Stimulated activated CD4-positive, alpha-beta T cell treated with anti-CD3 and anti-CD28 coated beads, Interleukin-4, amount 100 ng/mL, for 1 hour (primary cell): ENCODE data around the gene CASP9.
A peak's percentile ranks its signal among the peaks of the same experiment; 100 is the strongest.

Experiments
- DNase-seq: peaks from one replicate; pipeline ENCODE4 v3.0.0-alpha.2; 2020

Gene CASP9

DNA sequence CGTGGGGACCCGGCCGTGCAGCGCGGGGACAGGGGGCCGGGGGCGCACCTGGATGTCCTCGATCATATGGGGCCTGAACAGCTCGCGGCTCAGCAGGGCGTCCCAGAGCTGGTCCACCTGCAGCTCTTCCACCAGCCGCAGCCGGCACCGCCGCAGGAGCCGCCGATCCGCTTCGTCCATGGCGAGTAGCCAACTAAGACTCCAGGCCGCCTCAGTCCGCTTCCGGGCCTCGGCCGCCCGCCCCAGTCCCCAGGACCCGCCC, at the start of gene CASP9:
Gene CASP9 (minus strand): TSS at position 195 of the 262 bp plus-strand sequence. CDS start 15 bp downstream, at position 180.
- no peak for DNase-seq

DNA sequence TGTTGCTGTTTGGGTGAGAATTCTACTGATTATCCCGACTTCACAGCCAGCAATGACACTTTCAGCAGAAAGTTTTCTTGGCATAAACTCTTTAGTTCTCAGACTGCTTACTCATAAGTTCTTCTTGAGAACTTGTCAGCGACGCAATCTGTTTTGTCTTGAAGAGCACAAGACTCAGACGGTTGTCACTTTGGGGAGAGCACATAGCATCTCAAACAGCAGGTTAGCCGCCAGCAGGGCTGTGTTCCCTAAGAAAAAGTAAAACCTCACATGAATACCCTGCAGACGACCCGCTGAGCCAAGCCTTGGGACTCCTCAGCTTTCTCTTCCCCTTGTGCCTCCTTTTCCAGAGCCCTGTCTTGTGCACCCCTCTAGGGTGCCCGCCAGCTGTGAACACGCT, 49.5 kb upstream of the CASP9 start:
- DNase-seq, result no peak

DNA sequence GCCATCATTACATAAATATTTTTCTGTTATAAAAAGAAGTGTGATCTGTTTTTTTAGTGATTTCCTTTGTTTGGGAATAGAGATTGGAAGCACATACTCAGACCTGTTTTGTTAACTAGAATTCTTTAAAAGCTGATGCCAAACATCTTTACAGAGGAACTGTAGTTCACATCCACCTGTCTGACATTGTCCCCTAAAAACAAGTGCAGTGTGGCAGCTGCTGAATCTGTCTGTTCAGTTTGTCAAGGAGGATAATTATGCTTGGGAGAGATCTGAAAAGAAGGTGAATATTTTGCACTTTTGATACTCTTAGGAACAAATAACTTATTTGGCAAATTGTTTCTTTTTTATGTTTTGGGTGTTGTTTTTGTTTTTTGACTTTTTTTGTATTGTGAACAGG, 47.3 kb upstream of the CASP9 start:
- no peak for DNase-seq

DNA sequence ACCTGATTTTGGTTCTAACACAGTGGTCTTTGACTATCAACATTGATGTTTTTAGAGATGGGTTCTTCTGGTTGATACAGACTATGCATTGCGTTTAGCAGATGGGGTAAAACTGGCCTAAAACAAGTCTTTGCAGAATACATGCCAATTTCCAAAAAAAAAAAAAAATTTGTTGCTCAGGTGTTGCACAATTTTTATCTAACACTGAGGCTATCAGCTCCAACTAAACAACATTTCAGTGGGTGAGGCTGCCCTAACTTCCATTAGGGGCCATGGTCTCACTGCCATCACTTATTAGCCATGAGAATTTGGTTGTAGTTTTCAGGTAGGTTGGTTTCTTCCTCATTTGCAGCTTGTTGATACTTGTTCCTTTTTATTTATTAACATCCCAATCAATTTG, 46.8 kb upstream of the CASP9 start:
- no peak for DNase-seq

DNA sequence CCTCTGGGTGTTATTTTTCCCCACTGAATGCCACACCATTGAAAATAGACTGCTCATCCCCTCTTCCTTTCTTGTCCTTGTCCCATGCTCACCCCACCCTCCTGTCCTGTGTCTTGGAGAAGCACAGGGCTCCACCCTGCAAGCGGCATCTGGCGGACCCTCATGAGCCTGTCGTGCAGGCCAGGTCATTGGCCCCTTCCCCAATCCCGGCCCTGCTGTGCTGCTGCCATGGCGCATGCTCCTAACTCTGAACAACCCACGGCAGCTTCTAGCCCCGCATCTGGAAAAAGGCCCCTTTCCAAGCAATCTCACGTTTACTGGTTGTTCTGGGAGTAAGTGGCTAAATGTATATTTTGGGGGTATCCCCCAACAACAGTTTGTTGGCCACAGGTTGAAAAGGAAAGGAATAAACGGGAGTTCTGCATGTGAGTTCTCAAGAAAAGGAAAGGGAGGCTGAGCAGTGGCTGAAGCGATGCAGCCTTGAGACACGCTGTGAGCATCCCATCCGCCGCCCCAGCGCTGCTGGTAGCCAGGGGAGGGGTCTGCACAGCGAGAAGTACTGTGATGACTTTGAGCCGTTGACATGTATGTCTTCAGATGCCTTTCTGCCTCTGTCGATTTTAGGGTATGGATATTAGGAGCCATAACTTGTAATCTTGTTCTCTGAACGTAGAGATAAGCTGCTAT, 44.5 kb upstream of the CASP9 start:
- DNase-seq, result no peak

DNA sequence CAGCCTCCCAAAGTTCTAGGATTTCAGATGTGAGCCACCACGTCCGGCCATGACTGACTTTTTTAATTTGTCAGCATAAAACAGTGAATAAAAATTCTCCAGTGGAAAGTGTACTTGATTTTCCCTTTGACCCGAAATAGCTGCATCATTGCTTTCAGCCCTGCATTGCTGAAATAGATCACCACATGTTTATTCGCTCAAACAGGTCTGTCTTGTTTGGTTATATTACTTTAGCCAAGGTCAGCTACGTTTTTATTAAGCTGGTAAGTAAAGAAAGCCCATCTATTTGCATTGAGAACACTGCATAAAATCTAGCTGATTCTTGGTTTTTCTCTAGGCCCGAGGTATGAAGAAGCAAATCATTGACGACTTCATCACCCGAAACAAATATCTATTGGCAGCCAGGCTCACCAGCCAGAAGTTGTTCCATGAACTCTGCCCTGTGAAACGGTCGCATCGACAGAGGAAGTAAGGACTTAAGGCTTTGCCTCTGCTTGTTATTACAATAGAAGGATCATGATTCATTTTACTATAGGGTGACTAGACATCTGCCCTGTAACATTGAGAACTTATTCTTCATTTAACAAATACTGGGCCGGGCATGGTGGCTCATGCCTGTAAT, 35.3 kb upstream of the CASP9 start:
- no peak for DNase-seq

DNA sequence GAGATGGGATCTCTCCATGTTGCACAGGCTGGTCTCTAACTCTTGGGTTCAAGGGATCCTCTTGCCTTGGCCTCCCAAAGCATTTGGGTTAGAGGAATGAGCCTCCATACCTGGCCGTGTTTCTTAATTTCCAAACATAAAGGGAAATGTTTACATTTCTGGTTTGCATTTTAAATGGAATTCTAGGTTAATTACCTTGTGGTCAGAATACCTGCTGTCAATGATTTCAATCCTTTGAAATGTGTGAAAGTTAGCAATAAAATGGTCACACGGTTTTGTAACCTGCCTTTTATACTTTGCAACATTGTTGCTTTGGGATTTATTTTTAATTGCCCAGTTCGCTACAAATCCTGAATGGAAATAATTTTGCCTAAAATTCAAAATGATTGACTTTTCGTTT, 34.5 kb upstream of the CASP9 start:
- no peak for DNase-seq

DNA sequence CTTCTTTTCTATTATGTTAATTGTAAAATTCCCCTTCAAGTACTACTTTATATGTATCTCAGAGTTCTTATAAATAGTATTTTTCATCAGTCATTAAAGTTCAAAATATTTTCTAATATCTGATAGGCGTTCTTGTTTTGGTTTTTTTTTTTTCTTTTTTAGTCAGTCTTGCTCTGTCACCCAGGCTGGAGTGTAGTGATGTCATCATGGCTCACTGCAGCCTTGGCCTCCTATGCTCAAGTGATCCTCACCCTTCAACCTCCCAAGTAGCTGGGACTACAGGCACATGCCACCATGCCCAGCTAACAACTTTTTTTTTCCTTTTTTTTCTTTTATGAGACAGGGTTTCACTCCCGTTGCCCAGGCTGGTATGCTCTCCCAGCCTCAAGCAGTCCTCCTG, 33.6 kb upstream of the CASP9 start:
- no peak for DNase-seq

DNA sequence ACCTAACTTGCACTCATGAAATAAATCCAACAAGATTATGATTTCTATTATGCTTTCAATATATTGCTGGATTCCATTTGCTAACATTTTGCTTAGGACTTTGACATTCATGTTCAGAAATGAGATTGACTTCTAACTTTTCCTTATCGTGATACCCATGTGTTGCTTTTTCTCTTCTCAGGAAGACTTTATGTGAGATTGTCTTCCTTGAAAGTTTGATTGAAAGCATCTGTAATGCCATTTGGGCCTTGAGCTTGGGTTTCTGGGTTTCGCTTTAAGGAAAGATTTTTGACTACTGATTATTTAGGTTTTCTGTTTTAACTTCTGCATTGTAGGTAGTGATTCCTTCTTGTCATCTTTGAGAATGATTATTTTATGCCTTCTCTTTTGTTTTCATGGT, 33.0 kb upstream of the CASP9 start:
- no peak for DNase-seq

DNA sequence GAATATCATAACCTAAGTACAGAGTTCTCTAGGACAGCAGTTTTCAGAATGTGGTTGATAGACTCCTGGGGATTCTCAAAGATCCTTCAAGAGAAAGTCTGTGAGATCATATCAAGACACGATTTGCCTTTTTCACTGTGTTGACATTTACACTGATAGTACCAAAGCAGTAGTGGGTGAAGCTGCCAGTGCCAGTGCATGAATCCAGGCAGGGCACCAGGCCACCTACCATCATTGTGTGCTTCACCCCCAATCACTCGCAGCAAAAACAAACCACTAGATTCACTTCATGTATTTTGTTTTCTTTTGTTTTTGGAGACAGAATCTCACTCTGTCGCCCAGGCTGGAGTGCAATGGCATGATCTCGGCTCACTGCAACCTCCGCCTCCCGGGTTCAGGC, 26.6 kb upstream of the CASP9 start:
- no peak for DNase-seq

DNA sequence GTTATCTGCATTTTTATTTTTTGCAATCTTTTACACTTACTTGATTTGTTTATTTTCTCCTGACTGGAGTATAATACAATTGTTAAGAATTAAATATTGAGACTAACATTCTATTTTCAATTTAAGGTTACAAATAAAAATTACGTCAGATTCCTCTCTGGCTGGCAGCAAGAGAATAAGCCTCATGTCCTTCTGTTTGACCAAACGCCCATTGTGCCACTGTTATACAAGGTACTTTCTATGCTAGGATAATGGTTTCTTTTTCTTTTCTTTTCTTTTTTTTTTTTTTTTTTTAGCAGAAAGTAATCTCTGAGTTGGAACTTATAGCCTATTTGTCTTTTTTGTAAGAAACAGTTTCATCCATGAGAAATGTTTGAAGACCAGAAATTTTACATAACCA, 22.6 kb upstream of the CASP9 start:
- no peak for DNase-seq

DNA sequence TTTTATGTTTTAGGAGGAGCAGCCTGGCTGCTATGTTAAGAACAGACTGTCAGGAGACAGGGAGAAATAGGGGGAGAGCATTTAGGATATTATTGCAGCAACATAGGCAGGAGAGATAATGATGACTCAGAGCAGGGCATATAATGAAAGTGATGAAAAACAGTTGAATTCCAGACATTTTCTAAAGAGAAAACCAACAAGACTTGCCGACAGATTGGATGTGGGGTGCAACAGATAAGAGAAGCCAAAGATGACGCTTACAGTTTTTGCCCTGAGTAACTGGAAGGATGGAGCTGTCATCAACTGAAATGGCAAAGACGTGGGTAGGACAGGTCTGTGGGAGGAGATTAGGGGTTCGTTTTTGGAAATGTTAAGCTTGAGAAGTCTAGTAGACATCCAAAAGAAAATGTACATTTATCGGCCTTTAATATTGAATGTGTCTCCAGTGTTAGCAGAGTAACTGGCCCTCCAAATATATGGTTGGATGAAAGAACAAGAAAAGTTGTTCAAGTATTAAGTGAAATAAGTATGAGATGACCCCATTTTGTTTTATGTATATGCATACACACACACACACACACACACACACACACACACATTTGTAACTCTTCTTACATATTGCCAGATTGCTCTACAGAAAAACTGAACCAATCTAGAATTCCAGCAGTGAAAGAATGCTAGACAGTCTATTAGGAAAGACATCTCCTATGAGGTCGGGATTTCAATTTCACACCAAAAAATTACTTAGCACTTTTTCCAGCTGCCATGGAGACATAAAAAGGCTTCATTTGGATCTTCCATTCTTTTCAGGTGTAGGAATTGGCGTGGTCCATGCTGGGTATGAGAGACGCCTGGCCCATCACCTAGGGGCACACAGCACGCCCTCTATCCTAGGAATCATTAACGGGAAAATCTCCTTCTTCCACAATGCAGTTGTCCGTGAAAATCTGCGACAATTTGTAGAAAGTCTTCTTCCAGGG, 19.9 kb upstream of the CASP9 start:
- DNase-seq, result no peak

DNA sequence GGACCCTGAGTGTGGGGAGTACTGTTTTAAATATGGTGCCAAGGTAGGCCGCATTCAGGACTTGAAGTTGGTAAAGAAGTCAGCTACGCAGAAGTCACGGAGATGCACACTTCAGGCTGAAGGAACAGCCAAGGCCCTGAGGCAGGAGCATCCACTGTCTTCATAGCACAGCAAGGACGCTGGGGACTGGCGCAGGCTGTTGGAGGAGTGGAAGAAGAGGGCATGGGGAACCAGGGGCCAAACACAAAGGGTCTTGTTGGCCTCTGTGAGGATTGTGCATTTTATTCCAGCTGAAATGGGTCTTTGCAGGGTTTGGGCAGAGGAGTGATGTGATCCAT, 19.2 kb upstream of the CASP9 start:
- DNase-seq, result no peak

DNA sequence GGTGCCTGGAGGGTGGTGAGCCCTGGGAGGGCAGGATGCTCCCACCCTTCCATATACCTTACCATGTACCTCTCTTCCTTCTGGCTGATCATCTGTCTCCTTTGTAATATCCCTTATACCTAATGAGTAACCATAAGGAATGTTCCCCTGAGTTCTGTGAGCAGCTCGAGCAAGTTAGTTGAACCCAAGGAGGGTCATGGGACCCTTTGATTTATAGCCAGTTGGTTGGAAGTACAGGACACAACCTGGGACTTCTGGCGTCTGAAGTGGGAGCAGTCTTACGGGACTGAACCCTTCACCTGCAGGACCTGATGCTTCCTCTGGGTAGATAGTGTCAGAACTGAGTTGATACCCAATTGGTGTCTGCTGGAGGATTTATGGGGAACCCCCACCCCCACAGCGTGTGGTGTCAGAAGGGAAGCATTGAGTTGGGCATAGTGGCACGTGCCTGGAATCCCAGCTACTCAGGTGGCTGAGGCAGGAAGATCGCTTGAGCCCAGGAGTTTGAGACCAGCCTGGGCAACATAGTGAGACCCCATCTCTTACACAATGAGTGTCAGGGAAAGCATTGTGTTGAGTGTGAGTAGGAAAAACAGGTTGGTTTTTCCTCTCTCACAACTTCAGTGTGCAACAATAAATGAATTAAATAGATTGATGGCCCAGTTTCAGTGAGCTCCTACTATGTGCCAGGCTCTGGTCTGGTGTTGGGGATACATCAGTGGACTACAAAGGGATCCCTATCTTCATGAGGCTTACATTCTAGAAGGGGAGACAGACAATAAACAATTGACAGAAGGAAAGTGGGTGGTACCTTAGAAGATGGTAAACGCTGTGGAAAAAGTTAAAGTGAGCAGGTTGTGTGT, 18.6 kb upstream of the CASP9 start:
- DNase-seq, result no peak

DNA sequence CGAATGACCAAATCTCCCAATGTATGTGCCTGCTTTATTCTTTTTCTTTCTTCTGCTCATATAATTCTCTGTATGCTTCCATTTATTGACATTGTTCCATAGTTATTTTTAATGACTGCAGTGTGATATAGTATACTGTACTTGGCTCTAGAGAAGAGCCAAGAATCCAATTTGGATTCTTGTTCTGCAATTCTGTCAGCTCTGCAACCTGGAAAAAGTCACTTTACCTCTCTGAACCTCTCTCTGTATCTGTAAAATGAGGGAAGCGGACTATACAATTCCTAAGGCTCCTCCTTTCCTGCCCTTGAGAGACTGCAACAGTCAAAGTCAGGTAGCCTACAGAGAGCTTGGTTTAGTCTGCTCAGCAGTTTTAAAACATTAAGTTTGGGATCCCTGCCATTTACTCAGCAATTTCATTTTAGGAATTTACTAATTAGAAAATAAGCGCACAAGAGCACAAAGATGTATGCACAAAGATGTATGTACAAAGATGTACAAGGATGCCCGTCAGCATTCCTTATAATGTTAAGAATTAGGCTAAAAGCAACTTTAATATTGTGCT, 17.3 kb upstream of the CASP9 start:
- DNase-seq, result no peak

DNA sequence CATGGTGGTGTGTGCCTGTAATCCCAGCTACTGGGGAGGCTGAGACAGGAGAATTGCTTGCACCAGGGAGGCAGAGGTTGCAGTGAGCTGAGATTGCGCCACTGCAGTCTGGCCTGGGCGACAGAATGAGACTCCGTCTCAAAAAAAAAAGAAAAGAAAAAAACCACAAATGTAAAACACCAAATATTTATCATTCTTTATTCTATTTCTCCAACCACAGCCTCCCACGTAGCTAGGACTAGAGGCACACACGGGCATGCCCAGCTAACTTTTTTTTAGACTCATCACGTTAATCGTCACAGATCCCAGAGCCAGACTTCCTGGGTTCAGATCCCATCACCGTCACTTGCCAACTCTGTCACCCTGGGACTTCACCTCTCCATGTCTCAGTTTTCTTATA, 16.2 kb upstream of the CASP9 start:
- DNase-seq, result no peak

DNA sequence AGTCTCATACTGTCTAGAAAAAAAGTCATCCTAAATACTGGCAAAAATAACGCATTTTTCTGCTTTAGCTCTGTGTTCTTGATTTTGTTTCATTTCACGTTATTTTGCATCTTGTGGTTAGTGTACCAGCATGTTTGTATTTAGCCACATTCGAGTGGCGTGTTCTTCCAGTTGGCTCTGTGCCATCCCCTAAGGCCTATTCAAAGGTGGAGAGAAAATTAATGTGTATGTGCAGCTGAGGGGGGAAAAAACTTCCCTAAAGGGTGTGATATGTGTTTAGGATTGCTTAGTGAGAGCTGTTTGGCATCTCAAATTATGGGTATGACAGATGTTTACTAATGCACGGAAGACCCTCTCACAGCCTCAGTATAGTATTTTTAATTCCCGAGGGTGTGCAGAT, 14.8 kb upstream of the CASP9 start:
- no peak for DNase-seq

DNA sequence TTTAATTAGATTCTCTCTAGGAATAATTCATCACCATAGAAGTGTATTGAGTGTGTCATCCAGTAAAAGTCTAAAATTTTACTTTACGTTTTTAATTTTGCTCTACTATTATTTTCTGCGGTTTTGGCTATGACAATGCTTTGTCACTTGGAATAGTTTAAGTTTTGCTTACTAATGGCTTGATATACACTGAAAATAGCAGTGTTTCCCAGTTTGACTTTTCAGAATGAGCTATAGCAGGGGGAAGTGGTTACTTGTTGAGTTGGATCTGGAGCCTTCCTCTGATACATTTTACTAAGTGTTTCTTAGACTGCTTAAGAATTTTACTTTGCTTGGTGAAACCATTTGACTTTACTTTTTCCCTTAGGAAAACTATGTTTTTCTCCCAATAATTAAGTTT, 7.7 kb upstream of the CASP9 start:
- no peak for DNase-seq

DNA sequence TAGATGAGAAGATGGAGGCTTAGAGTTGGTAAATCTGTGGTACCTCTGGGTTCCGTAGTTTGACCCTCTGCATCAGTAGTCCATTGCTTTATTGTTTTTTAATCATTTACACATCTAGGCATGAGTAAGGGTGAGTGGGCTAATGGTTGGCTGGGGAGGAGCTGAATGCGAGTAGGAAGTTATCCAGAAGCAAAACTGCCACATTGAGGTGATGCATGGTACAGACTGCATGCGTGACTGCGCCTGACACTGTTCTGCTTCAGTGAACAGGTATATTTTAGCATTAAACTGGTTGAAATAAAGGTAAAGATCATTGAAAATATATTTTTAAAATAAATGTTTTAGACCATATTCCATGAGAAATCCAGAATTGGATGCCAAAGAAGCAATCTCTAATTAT, 7.0 kb upstream of the CASP9 start:
- DNase-seq, result no peak

DNA sequence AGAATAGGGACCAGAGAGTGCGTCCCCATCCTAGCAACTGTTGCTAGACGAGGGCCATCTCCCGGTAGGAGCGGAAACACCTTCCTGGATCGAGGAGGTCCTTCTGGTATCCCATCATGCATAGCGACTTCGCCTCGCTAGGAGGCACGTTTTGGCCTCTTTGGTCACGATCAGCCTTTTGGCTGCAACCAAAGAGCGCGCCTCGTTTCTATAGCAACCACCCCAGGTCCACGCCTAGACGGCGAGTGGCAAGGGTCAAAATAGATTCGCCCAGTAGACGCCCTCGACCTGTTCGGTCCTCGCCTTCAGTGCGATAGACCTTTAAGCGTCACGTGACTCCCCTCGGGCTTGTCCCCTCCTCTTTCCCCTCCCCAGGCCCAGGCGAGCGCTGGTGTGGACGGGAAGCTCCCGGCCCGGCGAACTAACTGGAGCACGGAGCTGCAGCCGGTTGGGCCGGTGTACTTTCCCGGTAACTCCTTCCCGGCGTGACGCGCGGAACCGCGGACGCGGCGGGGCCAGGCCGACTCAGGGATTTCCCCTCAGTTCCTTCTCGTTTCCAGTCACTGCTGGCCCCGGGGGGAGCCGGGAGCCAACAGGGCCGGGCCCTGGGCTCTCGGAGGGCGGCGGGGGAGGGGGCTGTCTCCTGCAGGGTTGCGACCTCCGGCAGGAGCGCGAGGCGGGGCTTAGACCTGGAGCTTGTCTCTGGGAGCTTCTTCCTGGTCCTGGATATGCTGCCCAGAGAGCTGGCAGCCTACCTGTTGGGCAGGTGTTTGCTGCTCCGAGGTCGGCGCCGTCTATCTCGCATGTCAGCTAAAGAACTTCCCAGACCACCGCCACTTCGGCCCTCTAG, 2.7 kb upstream of the CASP9 start, which contains the start of gene DNAJC16:
Gene DNAJC16 (plus strand): TSS at position 359 of the 850 bp plus-strand sequence. CDS start 2,258 bp downstream, outside the sequence.
- DNase-seq, result peak; percentile 92

DNA sequence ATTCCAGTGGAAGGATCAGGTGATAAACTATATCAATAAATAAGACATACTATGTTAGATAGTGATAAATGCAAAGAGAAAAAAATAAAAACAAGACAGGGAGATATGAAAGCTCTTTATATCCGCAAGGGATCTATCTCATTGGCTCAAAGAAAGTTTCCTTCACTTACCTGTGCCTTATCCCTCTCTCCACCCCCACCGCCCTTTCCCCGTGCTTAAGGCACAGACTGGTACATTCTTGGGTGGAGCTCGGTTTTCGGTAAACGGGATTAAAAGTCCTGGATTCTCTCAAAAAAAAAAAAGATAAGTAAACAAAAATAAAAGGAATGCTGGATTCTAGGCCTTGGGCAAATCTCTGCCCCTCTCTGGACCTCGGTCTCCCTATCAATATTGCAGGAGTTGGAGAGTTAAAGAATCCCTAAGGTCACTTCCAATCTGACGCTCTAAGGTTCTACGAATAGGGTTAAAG, 2.0 kb upstream of the CASP9 start:
- DNase-seq, result no peak
